ENCODE measurements around the gene MOB3A.

MOB3A gene

DNA sequence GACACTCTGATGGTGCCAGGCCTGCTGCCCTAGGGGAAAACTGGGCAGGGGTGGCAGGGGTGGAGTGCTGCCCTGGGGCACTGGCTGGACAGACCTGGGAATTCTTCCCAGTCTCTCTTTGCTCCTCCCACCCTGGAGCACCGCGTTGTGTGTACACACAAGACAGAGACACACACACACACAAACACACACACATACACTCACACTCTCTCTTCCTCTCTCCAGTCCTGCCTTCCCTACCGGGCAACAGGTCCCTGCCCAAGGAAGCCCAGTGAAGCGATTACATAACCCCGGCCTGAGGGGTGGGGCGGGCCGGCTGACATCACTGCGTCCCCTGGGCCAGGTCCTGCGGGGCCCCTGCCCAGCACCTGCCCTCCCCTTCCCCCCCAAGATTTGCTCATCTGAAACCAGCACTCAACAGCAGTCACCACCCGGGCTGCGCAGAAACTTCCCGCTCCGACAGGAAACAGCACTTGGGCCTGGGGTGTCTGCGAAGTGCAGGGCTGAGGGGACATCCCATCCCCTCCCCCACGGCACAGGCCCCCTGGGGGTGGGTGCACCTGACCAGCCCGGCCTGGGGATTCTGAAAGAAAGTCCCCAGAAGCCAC lies 46.3 kb downstream of the MOB3A start:
- TF ChIP-seq, protein P1, sequence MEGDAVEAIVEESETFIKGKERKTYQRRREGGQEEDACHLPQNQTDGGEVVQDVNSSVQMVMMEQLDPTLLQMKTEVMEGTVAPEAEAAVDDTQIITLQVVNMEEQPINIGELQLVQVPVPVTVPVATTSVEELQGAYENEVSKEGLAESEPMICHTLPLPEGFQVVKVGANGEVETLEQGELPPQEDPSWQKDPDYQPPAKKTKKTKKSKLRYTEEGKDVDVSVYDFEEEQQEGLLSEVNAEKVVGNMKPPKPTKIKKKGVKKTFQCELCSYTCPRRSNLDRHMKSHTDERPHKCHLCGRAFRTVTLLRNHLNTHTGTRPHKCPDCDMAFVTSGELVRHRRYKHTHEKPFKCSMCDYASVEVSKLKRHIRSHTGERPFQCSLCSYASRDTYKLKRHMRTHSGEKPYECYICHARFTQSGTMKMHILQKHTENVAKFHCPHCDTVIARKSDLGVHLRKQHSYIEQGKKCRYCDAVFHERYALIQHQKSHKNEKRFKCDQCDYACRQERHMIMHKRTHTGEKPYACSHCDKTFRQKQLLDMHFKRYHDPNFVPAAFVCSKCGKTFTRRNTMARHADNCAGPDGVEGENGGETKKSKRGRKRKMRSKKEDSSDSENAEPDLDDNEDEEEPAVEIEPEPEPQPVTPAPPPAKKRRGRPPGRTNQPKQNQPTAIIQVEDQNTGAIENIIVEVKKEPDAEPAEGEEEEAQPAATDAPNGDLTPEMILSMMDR (IDR thresholded peaks at IDR 0.05; ENCODE audit: low read depth, low read length) = no peak
- DNase-seq (ENCODE audit: low read depth, low spot score) = peak; percentile 58
- in situ Hi-C loops (cut with HindIII; ENCODE audit: low sequenced_read_pairs) = no loop called here
- peak overlapping the region; percentile 93 for H3K4me3 ChIP-seq (ENCODE audit: low read depth, low read length)

DNA sequence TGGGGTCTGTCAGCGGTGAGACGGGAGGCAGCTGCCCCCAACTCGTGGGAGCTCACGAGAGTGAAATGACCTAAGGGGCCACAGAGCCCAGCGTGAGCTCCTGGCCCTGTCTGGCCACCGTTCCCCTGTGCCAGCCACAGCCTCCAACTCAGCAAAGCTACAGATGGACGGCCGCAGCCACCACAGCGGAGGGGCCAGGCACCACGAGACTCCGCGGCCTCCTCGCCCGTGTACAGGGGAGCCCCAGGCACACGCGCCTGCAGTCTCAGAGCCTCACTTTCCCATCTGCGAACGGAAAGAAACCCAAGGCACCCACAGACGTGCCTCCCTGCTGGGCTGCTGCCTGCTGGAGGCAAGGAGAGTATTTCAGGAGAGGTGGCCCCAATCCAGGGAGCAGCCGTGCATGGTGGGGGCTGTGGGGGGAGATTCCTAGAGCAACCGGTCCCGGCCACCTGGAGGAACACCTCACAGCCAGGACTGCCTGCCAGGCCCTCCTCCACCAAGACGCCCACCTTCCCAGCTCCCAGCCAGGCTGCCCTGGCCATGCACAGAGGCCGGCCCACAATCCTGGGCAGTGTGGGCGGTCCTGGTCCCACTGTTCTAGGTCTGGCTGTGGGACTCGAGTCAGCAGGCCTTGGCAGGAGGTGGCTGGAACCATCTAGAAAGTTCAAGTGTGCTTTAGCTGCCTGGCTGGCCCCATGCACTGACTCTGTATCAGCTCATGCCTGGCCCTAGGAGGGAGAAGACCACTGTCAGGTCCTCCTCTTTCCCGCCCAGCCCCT lies 47.0 kb downstream of the MOB3A start:
- TF ChIP-seq, protein P1 (IDR thresholded peaks at IDR 0.05; ENCODE audit: low read depth, low read length) = no peak
- peak overlapping the region; percentile 93 for H3K4me3 ChIP-seq (ENCODE audit: low read depth, low read length)
- DNase-seq (ENCODE audit: low read depth, low spot score) = no peak
- in situ Hi-C loops (cut with HindIII; ENCODE audit: low sequenced_read_pairs) = no loop called here

DNA sequence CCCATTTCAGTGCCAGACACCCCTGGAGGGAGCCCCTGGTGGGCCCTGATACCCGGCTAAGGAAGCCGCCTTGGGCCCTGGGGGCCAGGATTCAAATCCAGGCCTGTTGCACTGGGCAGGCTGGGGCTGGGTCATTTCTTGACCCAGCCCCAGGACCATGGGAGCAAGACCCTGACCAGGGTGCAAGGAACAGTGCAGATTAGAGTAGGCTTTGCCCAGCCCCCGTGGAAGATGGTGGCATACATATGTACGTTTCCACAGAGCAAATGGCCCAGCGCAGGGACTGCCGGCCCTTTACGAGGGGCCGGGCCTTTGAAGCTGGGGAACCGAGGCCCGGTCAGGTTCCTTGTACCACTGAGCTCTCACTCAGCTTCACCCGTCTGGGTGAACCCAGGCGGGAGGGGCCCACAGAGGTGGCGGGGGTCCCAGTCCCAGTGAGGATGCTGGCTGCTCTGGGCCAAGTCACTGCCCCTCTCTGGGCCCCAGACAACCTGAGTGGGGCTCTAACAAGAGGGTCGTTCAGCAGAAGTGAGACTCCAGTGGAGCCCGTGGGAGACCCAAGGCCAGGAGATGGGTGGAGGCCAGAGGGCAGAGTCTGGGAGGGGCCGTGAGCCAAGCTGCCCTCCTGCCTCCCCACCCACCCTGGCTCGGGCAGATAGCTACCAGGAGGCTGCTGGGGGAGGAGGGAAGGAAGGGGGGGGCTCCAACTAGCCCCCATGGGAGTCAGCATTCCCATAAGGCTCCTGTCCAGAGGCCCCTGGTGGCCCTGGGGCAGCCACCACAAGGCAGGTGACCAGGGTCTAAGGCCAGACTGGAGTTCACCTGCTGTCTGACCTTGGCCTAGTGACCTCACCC lies 47.8 kb downstream of the MOB3A start:
- H3K4me3 ChIP-seq (ENCODE audit: low read depth, low read length) = peak overlapping the region; percentile 93
- TF ChIP-seq, protein P1 (IDR thresholded peaks at IDR 0.05; ENCODE audit: low read depth, low read length) = no peak
- DNase-seq (ENCODE audit: low read depth, low spot score) = no peak
- in situ Hi-C loops (cut with HindIII; ENCODE audit: low sequenced_read_pairs) = no loop called here

DNA sequence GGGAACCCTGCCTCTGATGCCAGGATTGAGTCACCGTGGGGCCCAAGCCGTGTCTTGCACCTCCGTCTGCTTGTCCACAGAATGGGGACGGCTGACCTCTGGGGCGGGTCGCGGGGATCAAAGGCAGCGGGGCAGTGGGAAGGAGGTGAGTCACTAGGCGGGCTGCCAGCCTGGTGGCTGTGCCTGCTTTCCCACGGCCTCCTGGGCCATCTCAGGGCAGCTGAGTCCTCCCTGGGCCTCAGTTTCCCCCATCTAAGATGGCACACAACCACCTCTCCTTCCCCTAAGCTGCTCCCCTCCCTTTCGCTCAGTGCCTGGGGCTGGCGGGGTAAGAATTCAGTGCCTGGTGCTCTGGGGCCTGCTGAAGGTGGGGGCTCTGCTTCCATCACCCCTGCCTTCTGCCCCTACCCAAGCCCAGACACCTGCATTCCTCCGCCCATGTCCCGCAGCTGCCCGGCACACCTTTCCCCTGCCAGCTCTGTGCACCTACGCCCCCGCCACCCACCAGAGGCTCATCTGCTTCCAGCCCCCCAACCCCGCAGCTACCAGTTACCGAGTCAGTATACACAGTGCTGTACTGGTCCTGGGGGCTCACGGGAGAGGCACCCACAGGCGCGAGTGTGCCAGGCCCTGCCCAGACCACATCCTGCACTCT lies 48.5 kb downstream of the MOB3A start:
- in situ Hi-C loops (cut with HindIII; ENCODE audit: low sequenced_read_pairs) = no loop called here
- TF ChIP-seq, protein P1 (IDR thresholded peaks at IDR 0.05; ENCODE audit: low read depth, low read length) = no peak
- DNase-seq (ENCODE audit: low read depth, low spot score) = no peak
- H3K4me3 ChIP-seq (ENCODE audit: low read depth, low read length) = no peak overlapping the region

DNA sequence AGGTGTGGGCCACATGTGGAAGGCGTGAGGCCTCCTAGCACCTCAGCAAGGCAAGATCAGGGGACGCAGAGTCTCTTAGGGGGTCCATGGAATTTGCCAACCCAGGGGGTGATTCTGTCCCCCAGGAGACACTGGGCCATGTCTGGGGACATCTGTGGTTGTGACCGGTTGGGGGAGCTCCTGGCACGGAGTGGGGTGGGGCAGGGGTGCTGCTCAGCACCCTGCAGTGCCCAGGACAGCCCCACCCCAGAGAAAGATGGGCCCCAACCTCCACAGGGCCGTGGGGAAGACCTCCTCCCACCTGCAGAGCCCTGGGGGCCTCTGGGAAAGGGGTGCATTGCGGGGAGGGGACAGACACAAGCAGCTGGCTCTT lies 49.1 kb downstream of the MOB3A start:
- H3K4me3 ChIP-seq (ENCODE audit: low read depth, low read length) = no peak overlapping the region
- TF ChIP-seq, protein P1 (IDR thresholded peaks at IDR 0.05; ENCODE audit: low read depth, low read length) = no peak
- DNase-seq (ENCODE audit: low read depth, low spot score) = no peak
- in situ Hi-C loops (cut with HindIII; ENCODE audit: low sequenced_read_pairs) = no loop called here
